Suppressor macrophage treated with lipopolysaccharide for 1 hour (primary cell): Measurements from ENCODE around the gene PHC2.
A peak's percentile ranks its signal among the peaks of the same experiment; 100 is the strongest.

Source experiments
- DNase-seq, 3 donors: peaks; one replicate each; pipeline ENCODE4 v3.0.0-alpha.2; 2020 to 2022

Gene PHC2

GRCh38 chr1:33367485-33368405 is 63.1 kb downstream of the PHC2 start:
- peak; percentile 91 to 95 (median 94) for DNase-seq

- DNase-seq: no peak
Measured at GRCh38 chr1:33366762-33367484, 64.0 kb downstream of the PHC2 start.

GRCh38 chr1:33365560-33365997 is 65.3 kb downstream of the PHC2 start:
- DNase-seq: no peak

DNA sequence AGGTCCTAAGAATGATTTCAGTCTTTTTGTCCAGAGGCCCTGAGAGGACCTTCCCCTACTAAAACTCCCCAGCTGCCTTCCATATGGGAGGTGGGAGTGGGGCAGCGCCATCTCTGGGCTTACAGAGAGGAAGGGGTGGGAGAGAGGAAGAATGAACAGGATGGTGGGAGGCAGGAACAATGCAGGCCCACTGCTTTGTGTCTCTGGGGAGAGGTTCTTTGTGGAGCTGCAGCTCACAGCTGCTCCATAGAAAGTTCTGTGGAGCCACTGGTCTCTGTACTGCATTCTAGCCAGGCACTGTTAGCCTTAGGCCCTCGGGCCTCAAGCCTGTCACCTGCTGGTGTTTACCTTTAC is 66.4 kb downstream of the PHC2 start:
- DNase-seq: no peak

DNA sequence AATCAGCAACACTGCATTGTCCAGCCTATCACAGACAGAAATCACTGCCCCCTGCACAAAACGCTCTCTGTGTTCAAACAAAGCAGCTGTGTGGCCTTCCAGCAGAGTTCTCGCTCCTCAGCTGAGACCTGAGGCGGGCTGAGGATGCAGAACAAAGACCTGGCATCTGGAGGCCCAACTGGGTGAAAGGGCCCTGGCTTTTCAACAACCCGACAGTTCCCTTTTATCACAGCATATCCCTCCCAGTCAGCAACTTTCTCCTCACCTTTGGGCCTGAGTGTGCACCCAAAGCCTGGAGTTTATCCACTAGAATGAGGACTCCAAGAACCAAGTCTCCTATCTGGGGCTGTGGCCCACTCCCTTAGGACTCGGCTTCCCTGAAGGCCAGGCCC is 67.4 kb downstream of the PHC2 start:
- DNase-seq: no peak

DNA sequence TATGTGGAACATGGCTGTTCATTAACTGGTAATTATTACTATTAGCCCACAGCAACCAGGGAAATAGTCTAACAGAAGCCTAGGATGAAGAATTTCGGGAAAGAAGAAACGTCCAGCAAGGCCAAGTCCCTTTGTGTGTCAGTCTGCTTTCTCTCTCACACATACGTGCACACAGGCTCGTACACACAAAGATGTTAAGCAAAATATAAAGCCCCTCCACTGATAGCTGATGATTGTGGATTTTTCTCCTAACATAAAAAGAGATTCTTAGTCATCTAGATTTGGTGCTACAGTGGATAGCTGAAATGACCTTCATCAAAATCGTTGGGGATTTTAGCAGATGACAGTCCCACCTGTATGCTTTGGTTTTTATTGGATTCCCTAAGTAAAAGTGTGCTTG is 67.9 kb downstream of the PHC2 start:
- no peak for DNase-seq

- DNase-seq: peak; percentile 73 to 80 (median 78)
Measured at GRCh38 chr1:33361532-33362235, 69.2 kb downstream of the PHC2 start.

- DNase-seq: no peak
Measured at GRCh38 chr1:33360367-33360766, 70.5 kb downstream of the PHC2 start.

GRCh38 chr1:33359931-33360330 is 71.0 kb downstream of the PHC2 start:
- no peak for DNase-seq

GRCh38 chr1:33358795-33359503 is 71.9 kb downstream of the PHC2 start:
- DNase-seq: no peak

- DNase-seq: no peak
Measured at GRCh38 chr1:33358114-33358794, 72.6 kb downstream of the PHC2 start.

GRCh38 chr1:33357099-33357498 is 73.8 kb downstream of the PHC2 start:
- DNase-seq: no peak

DNA sequence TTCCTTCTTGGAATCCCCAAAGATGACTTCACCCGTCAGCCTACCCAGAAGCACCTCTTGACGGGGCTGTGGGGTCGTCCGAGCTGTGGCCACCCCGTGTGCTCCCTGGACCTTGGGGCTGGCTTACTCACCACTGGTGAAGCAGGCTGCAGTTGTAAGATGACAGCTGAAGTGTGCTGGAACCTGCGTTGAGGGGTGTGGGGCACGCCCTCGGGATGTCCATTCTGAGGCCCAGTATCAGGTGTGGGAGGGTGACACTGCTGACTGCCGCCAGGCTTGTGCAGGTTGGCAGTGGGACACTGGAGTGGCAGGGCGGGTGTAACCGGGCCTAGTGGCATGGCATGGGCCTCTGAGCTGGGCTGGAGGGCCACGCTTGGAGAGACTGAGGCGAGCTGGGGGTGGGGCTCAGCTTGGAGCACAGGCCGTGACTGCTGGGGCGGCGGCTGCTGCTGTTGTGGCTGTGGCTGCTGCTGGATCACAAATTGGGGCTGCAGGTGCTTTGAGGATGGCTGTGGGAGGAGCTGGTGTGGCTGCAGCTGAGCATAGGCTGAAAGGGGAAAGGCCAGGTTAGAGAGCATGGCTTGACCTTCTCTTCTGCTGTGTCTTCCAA is 76.1 kb downstream of the PHC2 start:
- DNase-seq: peak in 1 of 3 donors; percentile 47

- no peak for DNase-seq
Measured at GRCh38 chr1:33353531-33353930, 77.4 kb downstream of the PHC2 start.

GRCh38 chr1:33351281-33351660 is 79.6 kb downstream of the PHC2 start:
- no peak for DNase-seq

DNA sequence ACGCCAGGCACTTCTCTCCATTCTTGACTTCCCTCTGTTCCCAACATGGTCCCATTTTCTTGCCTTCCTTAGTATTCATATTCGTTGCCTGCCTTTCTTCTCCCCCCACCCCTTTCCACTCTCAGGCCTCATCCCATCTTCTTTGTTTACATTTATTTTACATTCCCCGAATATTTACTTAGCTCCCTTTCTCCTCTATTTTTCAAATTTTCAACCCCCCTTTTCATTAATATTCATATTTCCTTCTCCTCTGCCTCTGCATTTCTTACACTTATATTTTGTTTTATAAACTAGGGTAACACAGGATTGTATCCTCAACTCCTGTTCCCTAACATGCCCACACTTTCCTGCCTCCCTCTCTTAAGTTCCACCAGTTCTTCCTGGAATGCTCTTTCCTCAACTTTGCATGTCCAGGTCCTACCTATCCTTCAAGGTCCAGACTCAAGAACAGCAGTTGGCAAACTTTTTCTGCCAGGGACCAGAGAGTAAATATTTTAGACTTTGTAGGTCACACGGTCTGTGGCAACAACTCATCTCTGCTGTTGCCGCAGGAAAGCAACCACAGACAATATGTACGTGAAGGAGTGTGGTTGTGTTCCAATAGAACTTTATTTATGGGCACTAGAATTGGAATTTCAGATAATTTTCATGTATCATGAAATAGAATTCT is 80.1 kb downstream of the PHC2 start:
- no peak for DNase-seq

DNA sequence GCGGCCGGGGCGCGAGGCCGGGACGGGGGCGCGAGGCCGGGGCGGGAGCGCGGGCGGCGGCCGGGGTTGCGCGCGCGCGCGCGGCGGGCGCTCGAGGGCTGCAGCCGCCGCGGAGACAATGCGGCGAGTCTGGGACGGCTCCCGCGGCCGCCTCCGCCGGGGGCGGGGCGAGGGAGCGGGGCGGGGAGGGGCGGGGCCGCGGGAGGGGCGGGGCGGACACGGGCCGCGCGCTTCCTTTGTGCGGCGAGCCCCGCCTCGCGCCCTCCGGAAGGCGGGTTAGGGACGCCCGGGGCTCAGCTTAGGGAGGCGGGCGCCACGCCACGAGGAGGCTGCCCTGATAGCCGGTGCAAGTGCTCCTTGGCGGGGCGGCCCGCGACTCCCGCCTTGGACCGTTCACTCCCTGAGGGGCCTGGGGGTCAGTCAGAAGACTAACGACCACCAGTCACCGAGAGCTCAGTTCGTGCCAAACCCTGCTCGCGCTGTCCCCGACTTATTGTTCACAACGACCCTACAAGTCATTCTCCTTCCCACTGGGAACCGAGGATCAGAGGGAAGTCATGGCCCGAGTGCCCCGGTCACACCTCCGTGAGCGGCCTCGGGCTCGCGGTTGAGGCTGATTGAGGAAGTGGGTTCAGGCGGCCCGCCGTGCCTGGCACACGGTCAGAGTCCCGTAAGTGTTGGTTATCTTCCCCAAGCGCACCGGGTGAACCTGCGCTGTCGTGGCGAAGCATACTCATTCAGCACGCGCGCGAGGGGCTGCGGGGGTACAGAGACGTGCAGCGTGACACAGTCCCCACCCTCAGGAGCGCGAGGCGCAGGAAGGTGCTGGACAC is 80.9 kb downstream of the PHC2 start:
- DNase-seq: peak; percentile 89 to 97 (median 94)

DNA sequence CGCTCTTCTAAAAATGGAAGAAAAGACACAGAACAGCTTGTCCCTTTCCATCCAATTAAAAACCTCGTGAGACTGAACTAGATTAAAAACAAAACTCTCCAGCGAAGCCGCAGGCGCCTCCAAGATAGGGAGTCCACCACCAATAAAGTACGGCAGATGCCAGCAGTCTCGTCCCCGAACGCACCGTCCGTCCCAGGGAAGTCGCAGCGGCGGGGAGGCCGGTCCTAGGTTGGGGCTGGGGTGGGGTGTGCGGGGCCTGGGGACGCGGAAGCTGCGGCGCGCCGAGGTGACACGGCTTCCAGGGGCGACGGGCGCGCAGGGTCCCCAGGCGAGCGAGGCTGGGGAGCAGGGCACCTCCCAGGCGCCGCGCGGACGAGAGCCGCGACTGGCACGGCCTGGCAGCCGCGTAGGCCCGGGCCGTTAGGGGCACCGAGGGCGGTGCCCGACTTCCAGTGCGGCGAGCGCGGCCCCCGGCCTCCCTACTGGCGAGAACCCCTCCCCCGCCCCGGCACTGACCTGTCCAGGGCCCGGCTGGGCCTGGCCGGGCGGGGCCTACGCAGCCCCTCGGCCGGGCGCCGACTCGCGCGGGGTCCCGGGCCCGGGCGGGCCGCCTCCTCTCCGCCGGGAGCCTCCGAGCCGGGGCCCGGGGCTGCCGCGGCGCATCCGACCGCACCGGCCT is 81.7 kb downstream of the PHC2 start:
- peak; percentile 39 to 62 (median 40) for DNase-seq

DNA sequence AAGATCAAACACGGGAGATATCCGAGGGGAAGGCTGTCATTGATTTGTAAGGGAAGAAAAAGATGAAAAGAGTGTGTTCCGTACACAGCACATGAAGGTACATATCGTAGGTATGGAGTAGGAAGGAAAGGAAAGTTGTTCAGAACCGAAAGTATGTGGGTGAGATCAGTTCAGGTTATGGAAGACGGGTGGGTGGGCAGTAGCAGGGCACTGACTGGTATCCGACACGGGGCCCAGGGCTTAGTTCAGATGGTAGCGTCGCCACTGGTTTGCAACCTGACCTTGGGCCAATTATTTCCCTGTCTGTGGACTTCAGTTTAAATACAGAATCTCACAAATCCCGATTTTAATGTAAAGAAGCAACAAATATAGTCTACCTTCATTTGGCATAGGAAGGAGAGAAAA is 82.2 kb downstream of the PHC2 start:
- peak in 2 of 3 donors; percentile 45 to 55 for DNase-seq

DNA sequence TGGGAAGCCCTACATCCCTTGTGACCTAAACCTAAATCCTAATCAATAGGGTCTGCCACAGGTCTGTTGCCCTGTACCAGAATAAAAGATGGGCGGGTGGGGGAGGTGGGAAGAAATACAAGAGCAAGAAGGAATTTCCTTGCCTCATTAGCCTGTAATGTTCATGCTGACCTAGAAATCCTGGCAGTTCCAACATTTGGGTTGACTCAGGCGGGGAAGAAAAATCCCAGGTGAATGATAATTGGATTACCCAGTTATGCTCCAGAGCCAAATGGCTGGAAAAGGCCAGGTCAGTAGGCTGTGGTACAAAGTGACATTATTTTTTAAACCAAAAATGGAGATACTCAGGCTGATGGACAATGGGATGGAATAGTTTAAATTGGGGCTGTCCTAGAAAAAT is 82.7 kb downstream of the PHC2 start:
- no peak for DNase-seq
